ENCODE results near the gene TP53INP2.

DNA sequence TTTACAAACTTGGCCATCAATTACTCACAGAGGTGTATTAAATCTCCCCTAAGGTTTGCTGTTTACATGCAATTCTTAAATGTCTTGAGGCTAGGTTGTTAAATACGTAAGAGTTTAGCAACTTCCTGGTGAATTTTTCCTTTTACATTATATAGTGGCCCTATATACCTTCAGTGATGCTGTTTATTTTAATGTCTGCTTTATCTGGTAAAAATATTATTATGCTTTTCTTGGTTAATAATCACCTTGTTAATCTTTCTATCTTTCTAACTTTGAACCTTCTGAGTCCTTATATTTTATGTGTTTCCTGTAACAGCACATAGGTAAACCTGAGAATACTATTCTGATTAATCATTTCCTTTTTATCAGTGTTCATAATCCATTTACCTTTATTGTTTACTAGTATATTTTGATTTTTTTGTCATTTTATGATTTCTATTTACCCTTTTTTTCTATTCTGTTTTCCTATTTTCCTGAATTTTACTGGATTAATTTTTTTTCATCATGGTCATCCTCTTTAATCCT, 57.9 kb downstream of the TP53INP2 start:
- TF ChIP-seq POLR2A (IDR thresholded peaks at IDR 0.05) = no peak
- TF ChIP-seq, protein P1, sequence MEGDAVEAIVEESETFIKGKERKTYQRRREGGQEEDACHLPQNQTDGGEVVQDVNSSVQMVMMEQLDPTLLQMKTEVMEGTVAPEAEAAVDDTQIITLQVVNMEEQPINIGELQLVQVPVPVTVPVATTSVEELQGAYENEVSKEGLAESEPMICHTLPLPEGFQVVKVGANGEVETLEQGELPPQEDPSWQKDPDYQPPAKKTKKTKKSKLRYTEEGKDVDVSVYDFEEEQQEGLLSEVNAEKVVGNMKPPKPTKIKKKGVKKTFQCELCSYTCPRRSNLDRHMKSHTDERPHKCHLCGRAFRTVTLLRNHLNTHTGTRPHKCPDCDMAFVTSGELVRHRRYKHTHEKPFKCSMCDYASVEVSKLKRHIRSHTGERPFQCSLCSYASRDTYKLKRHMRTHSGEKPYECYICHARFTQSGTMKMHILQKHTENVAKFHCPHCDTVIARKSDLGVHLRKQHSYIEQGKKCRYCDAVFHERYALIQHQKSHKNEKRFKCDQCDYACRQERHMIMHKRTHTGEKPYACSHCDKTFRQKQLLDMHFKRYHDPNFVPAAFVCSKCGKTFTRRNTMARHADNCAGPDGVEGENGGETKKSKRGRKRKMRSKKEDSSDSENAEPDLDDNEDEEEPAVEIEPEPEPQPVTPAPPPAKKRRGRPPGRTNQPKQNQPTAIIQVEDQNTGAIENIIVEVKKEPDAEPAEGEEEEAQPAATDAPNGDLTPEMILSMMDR (IDR thresholded peaks at IDR 0.05) = no peak

All from upper lobe of left lung (tissue), 4 donors.